NCI-H2196 treated with DMSO at 0.1 percent for 48 hours (cell line): ENCODE data around the gene TMEM80.
A peak's percentile ranks its signal among the peaks of the same experiment; 100 is the strongest.

ENCODE experiments used
- DNase-seq: peaks from one replicate; lab custom pipeline; 2025; ENCODE audit not compliant: unreplicated experiment; lab: John Stamatoyannopoulos, UW

The TMEM80 gene

GRCh38 chr11:699116-699508 lies 3.5 kb downstream of the TMEM80 start:
- DNase-seq, result no peak

GRCh38 chr11:699753-700152 lies 4.1 kb downstream of the TMEM80 start:
- DNase-seq, result no peak

GRCh38 chr11:701741-702461 lies 6.3 kb downstream of the TMEM80 start:
- no peak for DNase-seq

DNA sequence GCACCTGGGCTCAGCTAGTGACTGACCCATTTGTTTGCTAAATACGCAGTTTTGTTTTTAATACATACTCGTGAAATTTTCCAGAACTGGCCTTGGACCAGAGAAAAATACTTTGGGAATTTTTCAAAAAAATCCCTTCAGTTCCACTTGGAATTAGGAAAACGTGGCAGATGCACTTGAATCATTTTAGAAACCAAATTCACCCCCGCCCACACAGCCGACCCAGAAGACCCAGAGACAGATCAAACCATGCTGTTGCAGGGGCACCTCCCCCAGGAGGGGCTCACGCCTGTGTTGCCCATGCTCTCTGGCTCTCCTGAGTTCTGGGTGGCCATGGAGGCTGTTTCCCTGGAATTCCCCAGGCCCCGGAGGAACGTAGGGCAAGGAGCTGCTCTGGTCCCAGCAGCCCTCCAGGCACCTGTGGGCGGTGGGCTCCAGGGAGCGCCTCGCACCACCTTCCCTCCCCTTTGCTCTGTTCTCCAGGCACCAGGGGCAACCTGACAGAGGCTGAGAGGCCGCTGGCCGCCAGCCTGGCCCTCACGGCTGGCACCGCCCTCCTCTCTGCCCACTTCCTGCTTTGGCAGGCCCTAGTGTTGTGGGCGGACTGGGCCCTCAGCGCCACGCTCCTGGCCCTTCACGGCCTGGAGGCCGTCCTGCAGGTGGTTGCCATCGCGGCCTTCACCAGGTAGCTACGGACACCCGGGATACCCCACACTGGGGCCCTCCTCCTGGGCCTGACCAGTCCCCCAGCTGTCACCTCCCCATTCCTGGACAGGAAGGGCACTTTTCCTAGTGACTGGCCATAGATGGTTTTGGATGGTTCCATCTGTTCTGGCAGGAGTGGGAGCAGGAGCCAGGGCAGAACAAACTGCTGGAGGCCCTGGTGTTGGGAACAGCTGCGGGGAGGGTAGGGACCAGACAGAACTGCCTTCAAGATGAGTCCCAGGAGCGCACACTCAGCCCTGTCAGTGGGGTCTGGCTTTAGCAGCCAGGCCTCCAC lies 7.1 kb downstream of the TMEM80 start:
- peak; percentile 67 for DNase-seq

DNA sequence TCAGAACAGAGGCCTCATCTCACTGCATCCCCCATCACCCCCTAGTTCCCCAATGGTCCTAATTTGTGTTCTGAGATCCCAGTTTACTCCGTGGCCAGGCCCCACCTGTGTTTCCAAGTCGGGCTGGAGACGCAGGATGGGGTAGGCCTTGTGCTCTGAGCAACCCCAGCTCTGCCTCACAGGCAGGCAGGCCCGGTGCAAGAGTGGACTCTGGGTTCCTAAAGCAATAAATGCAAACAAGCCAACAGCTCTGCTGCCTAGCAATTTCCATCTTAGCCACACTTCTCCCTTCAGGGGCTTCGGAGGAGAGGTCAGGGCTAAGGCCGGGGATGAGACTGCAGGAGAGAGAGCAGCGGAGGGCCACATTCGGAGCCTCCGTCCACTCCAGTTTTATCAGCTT lies 7.9 kb downstream of the TMEM80 start:
- no peak for DNase-seq

DNA sequence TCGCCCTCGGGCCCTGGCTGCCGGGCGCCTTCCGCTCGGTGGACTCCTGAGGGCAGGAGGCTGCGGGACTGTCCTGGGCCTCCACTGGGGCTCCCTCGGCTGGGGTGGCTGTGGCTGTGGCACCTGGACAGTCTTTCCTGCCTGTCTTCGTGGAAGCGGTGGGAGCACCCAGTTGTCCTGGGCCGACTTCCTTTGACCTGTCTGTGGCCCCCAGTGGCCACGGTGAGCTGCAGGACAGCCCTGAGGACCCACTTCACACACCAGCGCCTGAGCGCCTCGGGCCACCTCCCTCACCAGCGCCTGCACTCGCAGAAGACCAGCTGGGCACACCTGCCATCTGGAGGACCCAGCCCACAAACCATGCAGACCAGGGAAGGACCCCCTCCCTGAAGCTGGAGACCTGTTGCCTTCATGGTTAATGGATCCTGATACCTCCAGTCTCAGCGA lies 8.6 kb downstream of the TMEM80 start:
- DNase-seq, result no peak

DNA sequence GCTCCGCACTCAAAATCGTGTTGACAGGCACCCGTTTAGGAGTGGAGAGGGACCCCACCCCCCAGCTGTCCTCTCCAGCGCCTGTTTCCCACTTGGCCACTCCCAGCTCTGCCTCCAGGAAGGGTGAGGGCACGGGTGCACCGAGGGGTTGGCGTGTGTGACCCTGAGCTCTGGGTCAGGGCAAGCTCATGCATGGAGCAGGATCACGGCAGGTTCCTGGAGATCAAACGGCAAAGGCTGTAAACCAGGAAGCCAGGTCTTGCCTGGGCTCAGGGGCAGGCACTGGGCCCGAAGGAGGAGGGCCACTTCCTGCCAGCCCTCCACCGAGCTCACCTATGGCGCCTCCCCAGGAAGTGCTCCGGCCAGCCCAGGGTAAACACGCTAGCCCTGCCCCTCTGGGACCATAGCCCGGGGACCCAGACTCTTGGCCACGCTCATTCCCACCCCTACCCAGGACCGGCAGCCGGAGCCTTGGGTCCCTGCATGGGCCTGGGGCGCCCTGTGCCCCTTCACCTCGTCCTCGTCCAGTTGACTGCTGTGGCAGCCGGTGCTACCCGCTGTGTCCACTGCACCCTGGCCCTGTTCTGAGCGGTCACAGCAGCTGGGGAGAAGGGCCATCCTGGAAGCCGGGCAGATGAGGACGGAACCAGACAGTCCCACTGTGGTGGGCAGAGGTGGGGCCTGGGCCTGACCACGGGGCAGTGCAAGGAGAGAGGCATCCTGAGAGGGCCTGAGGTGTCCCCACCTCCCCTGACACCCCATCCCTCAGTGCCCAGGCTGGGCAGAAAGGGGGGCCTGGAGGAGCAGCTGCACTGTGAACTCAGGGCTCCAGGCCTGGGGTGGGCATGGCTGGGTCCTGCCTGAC lies 9.4 kb downstream of the TMEM80 start:
- peak; percentile 64 for DNase-seq

DNA sequence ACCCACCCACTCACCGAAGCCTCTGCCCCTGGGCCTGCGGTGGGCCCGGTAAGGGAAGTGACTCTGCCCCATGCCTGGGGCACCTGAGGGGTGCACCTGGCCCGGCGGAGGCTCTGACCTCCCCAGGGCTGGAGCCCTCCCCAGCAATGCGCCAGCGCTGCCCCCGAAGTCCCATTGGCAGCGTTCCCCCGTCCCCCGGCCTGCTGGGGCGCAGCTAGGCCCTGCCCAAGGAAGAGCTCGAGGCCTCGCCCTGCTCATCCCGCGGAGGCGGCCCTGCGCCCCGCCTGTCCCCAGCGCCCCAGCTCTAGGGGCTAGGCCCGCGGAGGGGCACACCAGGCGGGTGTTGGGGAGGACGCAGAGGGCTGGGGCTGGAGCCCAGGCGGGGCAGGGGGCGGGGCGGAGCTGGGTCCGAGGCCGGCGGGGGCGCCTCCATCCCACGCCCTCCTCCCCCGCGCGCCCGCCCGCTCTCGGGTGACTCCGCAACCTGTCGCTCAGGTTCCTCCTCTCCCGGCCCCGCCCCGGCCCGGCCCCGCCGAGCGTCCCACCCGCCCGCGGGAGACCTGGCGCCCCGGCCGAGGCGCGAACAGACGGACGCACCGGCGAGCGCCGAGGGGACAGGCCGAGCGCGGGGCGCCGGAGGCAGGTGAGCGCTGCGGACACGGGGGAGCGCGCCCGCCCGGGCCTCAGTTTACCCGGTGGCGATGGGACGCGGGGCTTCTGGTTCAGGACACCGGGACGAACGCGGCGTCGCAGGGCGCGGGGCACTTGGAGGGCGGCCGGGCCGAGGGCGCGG lies 10.2 kb downstream of the TMEM80 start, which contains the start of gene EPS8L2:
Gene EPS8L2, plus strand, starts transcription at position 586 of the 793 bp plus-strand sequence. CDS start 3,177 bp downstream, outside the sequence.
- DNase-seq, result no peak

GRCh38 chr11:706439-706956 lies 10.9 kb downstream of the TMEM80 start:
- no peak for DNase-seq

- DNase-seq, result no peak
Observed at GRCh38 chr11:706957-707816, 11.6 kb downstream of the TMEM80 start.

GRCh38 chr11:707817-708420 lies 12.3 kb downstream of the TMEM80 start:
- DNase-seq, result no peak

DNA sequence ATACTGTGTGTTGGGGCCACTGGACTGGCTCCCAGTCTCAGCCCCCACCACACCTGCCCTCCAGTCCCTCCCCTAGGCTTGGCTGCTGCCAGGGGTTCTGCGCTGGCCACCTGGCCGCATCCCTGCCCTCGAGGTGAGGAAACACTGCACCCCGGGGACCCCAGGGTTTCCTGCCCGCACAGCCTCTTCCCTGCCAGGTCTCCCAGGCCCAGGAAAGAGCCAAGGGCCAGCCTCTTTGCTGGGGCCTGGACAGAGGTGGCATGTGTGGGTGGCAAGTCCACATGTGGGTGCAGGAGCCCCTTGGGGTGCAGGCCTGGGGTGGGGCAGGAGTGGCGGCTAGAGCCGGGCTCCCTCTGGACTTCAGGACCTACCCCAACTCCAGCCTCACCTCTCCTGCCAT lies 12.9 kb downstream of the TMEM80 start:
- DNase-seq, result no peak

DNA sequence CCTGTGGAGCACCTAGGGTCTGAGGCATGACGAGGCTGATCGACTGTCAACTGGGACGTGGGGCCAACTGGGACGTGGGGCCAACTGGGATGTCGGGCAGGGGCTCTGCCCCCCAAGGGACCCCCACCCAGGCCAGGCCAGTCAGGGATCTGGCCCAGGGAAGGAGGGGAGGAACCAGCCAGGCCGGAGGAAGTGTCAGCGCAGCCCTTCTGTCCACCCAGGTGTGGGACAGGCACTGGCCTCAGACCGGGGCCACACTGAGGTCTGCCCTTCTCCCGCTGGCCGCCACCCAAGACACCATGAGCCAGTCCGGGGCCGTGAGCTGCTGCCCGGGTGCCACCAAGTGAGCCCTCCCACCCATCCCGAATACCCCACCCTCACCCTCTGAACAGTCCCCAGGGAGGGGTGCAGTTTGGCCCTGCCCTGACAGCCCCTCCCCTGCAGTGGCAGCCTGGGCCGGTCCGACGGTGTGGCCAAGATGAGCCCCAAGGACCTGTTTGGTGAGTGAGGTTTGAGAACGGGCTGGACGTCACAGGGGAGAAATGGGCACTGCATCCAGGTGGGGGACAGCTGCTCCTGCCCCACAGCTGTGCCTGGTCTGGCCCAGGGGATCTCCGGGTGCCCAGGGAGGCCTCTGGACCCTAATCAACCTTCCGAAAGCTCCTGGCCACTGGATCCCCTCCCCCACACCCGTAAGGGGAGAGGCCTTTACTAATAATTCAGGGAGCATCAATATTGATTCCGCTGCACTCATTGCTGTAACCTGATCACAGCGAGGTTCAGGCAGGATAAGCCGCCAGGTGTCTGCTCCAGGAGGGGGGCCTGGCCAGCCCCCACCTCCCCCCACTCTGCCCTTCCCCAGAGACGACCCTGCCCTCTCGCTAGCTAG lies 13.7 kb downstream of the TMEM80 start:
- DNase-seq, result no peak

GRCh38 chr11:714436-714835 lies 18.8 kb downstream of the TMEM80 start:
- no peak for DNase-seq

- no peak for DNase-seq
Observed at GRCh38 chr11:719214-720016, 23.8 kb downstream of the TMEM80 start.

DNA sequence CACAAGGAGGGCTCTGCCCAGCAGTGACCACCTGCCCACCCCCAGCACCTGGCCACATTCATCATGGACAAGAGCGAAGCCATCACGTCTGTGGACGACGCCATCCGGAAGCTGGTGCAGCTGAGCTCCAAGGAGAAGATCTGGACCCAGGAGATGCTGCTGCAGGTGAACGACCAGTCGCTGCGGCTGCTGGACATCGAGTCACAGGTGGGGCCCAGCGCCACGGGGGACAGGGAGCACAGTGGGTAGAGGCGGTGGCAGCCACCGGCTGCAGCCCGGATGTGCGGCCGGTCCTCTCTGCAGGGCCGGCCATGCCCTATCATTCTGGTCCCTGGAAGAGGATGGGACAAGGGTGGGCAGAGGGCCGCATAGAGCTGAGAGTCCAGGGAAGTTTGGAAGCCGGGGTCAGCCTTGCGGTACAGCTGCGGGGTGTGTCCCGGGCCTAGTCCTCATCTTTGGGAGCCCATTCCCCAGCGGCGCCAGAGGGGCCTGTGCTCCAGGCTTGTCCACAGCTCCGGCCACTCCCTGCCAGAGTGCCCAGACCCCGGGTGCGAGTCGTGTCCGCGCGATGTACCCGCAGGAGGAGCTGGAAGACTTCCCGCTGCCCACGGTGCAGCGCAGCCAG lies 24.5 kb downstream of the TMEM80 start:
- DNase-seq, result no peak
